T follicular helper cell (primary cell): Measurements from ENCODE around the gene SYT1.

Experiments
- DNase-seq: peaks from one replicate; pipeline ENCODE4 v3.0.0-alpha.2; 2020; ENCODE audit warnings: low read depth

Gene SYT1

DNA sequence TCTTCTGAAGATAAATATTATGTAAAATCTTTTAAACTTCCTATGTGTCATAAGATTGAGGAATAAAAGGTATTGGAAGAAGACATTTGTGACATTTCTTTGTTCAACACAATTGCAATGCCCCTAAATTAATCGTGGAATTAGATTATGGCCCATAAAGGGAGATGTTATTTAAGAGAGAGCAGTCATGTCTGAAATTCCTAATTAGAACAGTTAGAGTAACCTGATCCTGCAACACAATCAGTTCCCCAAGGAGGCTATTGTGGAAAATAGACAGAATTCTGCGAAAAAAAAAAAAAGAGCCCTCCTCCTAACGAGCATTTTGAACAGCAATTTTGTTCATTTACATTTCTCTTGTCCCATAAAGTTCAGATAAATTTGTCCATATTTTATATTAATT, 486.7 kb downstream of the SYT1 start:
- no peak for DNase-seq

- DNase-seq = no peak
These were observed 491.6 kb downstream of the SYT1 start for GRCh38 chr12:79356216-79356615.

DNA sequence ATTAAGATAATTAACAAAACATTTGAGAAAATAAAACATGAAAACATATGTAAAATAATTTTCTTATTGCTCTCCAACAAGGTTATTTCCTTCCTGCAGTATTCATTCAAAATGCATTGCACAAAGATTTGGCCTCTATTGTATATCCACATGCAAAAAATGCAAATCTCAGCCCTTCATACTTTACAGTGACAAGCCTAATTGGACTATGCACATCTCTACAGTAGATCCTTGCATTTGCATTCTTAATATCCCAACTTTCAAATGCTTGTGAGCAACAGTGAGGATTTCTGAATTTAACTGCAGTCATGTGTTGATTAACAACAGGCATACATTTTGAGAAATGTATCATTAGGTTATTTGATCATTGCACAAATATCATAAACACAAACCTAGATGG, 492.5 kb downstream of the SYT1 start:
- DNase-seq = no peak

GRCh38 chr12:79358716-79359300, 494.2 kb downstream of the SYT1 start:
- DNase-seq = no peak

DNA sequence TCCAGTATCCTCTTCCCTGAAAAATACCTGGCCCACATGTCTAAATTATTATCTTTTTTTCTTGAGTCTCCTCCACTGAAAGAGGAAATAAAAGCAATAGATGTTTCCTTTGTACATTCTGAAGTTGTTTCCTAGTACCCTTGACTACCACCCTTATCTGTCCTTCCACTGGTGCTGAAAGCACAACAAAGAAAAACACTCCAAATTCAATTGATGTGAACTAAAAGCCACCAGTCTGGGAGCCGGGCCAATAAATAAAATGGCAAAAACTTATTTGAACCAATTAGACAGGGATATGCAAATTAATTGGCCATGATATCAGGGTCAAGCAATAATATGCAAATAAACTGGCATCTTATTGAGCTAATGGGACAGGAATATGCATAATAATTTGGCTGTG, 495.7 kb downstream of the SYT1 start:
- no peak for DNase-seq

DNA sequence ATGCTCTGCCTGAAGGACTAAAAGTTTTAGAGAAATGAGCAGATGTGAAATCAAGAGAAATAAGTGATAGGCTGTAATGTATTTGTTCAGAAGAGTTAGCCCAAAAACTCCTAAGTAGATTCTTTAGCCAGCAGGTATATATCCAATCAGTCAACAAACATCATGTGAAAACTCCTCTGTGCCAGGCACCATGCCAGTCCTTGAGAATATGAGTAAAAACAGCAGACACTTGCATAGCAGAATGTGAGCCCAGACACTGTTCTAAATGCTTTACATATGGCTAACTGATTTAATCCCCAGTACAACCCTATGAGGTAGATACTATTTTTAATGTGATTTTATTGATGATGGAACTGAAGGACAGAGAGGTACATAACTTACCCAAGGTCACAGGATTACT, 496.4 kb downstream of the SYT1 start:
- no peak for DNase-seq

DNA sequence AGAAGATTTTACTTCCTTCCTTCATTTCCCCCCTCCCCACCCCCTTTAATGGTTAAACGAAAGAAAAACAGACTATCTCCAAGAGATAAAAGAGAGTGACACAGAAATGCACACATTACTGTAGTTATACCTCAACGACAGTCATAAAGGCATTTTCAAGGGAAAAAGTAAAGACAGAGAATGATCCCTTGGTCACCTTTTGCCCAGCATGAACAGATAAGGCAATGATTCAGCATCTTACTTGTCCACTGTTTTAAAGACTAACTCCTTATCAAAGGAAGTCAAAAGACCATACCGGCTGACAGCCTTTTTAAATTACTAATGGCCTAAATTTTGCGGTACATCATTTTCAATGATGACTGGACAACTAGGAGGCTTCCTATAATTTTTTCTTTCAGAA, 499.6 kb downstream of the SYT1 start:
- DNase-seq = no peak

GRCh38 chr12:79366374-79366773, 501.8 kb downstream of the SYT1 start:
- DNase-seq = no peak

DNA sequence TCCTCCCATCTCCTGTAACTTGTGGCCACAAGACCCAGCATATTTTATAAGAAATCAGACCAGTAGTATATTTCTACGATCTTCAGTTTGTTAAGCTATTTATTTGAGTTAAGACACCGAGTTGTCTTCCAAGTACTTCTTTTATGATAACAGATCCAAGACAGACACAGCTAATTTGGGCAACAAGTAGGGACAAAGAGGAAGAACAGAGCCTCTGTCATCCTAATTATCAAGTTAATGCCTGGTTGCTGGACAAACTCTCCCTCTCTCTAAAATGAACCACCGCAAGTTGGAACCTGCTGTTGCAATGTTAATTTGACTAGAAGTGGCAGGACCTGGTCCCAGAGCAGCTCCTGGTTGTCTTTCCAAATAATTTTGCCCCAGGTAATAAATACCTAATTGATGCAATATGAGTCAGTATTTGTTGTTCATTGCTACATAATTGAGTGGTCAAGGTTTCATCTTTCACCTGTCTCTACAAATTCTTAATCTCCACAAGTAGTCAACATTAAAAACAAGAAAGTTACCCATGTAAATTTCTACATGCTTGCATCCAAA, 502.5 kb downstream of the SYT1 start:
- no peak for DNase-seq

- no peak for DNase-seq
These were observed 505.4 kb downstream of the SYT1 start for GRCh38 chr12:79370021-79370420.

DNA sequence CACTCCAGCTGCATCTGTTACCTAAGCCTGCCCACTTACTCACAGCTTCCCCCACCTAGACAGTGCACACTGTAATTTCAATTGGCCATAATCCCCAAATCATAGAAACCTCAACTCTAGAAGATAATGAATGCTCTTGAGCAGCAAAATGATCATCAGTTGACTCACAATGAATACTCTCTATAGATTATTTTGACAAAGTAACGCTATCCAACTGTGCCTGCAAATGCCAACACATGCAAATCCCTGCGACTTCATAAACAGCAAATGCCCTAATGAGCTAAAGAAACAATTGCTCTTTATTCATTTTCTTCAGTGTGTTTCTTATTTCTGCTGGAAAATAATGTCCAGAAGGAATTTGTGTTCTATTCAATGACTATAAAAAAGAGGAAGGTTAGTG, 506.7 kb downstream of the SYT1 start:
- no peak for DNase-seq

GRCh38 chr12:79373896-79374499, 509.4 kb downstream of the SYT1 start:
- DNase-seq = no peak

- no peak for DNase-seq
These were observed 510.0 kb downstream of the SYT1 start for GRCh38 chr12:79374545-79374944.

GRCh38 chr12:79375050-79375449, 510.5 kb downstream of the SYT1 start:
- DNase-seq = no peak

DNA sequence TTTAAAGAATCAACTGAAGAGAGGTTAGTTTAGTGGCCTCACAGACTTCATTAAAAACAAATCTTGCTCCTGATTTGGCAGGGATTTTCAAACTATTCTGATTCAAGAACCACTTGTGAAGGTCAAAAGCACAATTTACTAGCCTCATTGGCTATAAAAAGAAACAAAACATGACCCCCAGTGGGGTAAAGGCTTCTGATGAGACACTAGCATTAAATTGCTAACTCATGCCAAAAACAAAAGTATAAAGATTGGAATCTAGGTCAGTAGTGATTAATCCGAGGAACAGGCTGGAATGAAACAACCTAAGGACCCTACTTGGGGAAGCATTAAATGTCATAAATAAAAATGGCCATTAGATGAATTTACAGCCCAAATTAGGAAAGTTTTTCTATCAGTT, 513.9 kb downstream of the SYT1 start:
- no peak for DNase-seq

DNA sequence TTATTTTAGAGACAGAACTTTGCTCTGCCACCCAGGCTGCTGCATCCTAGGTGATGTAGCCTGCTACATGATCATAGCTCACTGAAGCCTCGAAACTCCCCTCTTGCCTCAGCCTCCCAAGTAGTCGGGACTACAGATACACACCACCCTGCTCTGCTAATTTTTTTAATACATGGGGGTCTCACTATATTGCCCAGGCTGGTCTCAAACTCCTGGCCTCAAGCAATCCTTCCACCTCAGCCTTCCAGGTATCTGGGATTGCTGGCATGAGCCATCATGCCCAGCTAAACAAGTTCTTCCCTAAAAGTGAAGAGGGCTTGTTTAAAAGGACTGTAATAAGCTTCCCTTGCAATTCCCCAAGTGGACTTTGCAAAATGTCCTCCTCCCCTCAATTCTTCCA, 515.8 kb downstream of the SYT1 start:
- DNase-seq = no peak

- DNase-seq = no peak
These were observed 517.0 kb downstream of the SYT1 start for GRCh38 chr12:79381248-79382208.

DNA sequence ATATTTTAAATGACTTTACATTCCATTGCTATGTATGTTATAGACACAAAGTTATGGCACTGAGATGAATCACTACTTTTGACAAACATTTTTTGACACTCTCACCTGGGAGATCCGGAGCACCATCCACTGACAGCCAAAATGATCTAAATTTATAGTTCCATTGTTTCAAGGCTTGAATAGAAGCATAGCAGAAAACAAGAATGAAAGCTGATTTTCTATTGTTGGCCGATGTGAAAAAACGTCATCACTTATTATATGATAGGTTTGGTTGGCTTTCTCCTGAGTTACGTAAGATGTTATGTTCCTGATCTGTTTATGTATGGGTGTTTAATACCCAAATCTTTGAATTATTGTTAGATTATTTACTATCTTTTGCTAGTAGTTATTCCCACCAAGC, 520.0 kb downstream of the SYT1 start:
- no peak for DNase-seq

DNA sequence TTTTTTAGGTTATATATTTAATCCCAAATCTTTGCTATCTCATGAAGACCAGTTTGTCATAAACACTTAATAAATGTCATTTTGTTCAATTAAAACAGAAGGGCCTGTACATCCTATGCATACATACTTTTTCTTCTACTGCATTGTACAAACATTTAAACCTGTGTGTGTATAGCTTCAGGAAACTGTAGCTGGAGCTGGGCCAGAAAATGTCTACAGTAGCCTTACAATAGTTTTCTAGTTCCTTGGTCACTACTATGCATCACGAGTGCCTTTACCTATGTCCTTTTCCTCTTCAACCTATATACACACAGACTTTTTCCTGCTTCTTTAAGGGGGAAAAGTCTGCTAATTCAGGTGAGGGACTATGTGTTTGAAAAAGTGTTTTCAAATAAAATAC, 523.4 kb downstream of the SYT1 start:
- no peak for DNase-seq

- no peak for DNase-seq
These were observed 529.3 kb downstream of the SYT1 start for GRCh38 chr12:79393842-79394241.

- no peak for DNase-seq
These were observed 533.0 kb downstream of the SYT1 start for GRCh38 chr12:79397609-79398008.

GRCh38 chr12:79400481-79400880, 535.9 kb downstream of the SYT1 start:
- DNase-seq = no peak

DNA sequence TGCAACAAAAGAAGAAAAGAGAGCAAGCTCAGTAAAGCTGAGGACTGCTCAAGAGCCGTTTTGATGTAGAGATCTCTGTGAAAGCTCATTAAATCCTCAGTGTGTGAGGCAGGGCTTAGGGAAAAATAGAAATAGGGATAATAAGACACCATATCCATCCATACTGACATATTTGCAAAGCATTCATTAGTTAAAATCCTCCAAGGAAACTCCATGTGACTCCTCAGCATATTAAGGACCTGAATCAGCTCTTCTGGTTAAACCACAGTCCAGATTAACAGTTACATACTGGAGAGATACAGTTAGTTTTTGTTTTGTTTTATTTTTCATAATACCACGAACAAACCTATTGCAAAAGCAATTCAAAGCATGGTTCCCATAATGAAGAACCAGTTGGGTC, 538.0 kb downstream of the SYT1 start:
- DNase-seq = no peak
